Stimulated activated memory B cell treated with anti-CD40 and anti-IgM and Interleukin-4, amounts not matched to agents 10 μg/mL and 1 μg/mL and 100 μg/mL, for 72 hours (primary cell): ENCODE results near the gene OSBPL1A.

ENCODE experiments used
- ATAC-seq: fragments of 150-1000 bp; cut with Tn5 transposase; 2 replicates; pipeline ENCODE4 v1.10.0; 2021
- H3K27ac Mint-ChIP-seq: one replicate; pipeline ENCODE4 v1.8.0; 2022; ENCODE audit warnings: mild to moderate bottlenecking, mixed read lengths
- H3K27me3 Mint-ChIP-seq: one replicate; pipeline ENCODE4 v1.8.0; 2022; ENCODE audit warnings: mixed read lengths
- H3K36me3 Mint-ChIP-seq: one replicate; pipeline ENCODE4 v1.8.0; 2022; ENCODE audit warnings: mixed read lengths
- H3K4me1 Mint-ChIP-seq: one replicate; pipeline ENCODE4 v1.8.0; 2022; ENCODE audit warnings: mixed read lengths
- H3K4me3 Mint-ChIP-seq: one replicate; pipeline ENCODE4 v1.8.0; 2022; ENCODE audit warnings: mild to moderate bottlenecking, moderate library complexity, mixed read lengths
- H3K9me3 Mint-ChIP-seq: one replicate; pipeline ENCODE4 v1.8.0; 2022; ENCODE audit warnings: mixed read lengths

Gene OSBPL1A

GRCh38 chr18:24413148-24413547, 15.5 kb upstream of the OSBPL1A start:
- Mint-ChIP-seq H3K27me3 (peaks cover 56% of the 10 kb centered on the region), H3K27ac (no peak overlapping the region), H3K4me1 (peaks cover 8% of the 10 kb centered on the region), H3K9me3 (no peaks in the 10 kb centered on the region), H3K36me3 (no peaks in the 10 kb centered on the region), H3K4me3 (no peak overlapping the region)
- ATAC-seq: no peak

DNA sequence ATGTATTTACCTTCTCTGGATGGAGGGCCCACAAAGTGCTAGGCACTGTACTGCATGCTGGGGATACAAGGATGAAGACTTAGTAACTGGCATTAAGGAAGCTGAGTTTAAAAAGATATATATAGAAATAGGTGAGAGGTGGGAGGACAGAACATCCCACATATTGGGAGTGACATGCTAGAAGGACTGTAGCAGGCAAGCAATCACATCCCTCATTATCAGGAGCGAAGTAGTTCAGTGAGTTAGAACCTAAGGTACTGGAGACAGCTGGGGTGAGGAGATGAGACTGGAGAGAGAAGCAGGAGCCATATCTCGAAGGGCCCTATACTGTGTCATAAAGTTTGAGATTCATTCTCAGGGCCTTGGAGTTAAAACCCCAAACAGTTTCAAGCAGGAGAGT, 10.9 kb upstream of the OSBPL1A start:
- H3K9me3 Mint-ChIP-seq: no peaks in the 10 kb centered on the region
- H3K4me1 Mint-ChIP-seq: no peaks in the 10 kb centered on the region
- no peak for ATAC-seq
- peaks cover 72% of the 10 kb centered on the region for H3K27me3 Mint-ChIP-seq
- H3K27ac Mint-ChIP-seq: no peak overlapping the region
- no peak overlapping the region for H3K4me3 Mint-ChIP-seq
- H3K36me3 Mint-ChIP-seq: no peaks in the 10 kb centered on the region

DNA sequence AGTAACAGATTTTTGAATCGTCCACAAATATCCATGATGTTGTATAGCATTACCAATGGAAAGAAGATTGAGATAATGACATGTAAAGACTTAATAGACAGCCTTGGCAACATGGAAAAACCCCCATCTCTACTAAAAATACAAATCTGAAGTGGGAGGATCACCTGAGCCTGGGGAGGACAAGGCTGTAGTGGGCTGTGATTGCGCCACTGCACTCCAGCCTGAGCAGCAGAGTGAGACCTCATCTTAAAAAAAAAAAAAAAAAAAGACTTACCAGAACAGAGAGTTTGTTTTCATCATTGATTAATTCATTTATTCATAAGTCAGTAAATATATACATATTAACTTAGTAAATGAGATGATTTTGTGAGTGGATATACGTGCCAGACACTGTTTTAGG, 7.0 kb upstream of the OSBPL1A start:
- Mint-ChIP-seq H3K27ac (no peak overlapping the region), H3K27me3 (peaks cover 69% of the 10 kb centered on the region)

GRCh38 chr18:24403076-24403475, 5.5 kb upstream of the OSBPL1A start:
- no peak for ATAC-seq
- H3K36me3 Mint-ChIP-seq: no peaks in the 10 kb centered on the region
- H3K4me3 Mint-ChIP-seq: no peak overlapping the region
- H3K27me3 Mint-ChIP-seq: peaks cover 66% of the 10 kb centered on the region
- no peak overlapping the region for H3K27ac Mint-ChIP-seq
- H3K4me1 Mint-ChIP-seq: peaks cover 1% of the 10 kb centered on the region
- H3K9me3 Mint-ChIP-seq: no peaks in the 10 kb centered on the region

More for the DNA sequence above, 7.0 kb upstream of the OSBPL1A start:
- Mint-ChIP-seq H3K4me1 (no peaks in the 10 kb centered on the region), H3K36me3 (no peaks in the 10 kb centered on the region), H3K4me3 (no peak overlapping the region), H3K9me3 (no peaks in the 10 kb centered on the region)
- ATAC-seq: no peak

- peak; percentile 69 for ATAC-seq
- peaks cover 66% of the 10 kb centered on the region for H3K27me3 Mint-ChIP-seq
- H3K36me3 Mint-ChIP-seq: no peaks in the 10 kb centered on the region
- H3K4me1 Mint-ChIP-seq: peaks cover 6% of the 10 kb centered on the region
- no peak overlapping the region for H3K4me3 Mint-ChIP-seq
- no peaks in the 10 kb centered on the region for H3K9me3 Mint-ChIP-seq
- H3K27ac Mint-ChIP-seq: no peak overlapping the region
Measured at GRCh38 chr18:24402209-24402785, 4.7 kb upstream of the OSBPL1A start.

DNA sequence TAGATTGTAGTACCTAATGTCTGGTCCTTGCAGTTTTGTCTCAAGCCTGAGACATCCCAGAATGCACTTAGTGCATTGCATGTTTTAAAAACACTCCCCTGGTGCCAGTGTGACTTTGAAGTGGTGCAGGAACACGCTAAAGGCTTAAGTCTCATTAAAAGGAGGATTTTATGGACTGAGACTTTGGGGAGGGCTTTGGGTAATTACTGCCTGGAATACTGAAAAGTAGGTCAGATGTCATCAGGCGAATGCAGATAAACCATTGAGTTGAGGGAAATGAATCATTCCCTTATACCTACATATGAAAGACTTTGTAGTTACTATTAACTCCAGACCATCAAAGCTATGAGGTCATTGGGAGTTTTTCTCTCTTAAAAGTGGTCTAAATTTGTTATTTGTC, 3.0 kb upstream of the OSBPL1A start:
- Mint-ChIP-seq H3K9me3 (no peaks in the 10 kb centered on the region), H3K27me3 (peaks cover 53% of the 10 kb centered on the region), H3K4me1 (peaks cover 6% of the 10 kb centered on the region), H3K36me3 (no peaks in the 10 kb centered on the region), H3K27ac (no peak overlapping the region), H3K4me3 (no peak overlapping the region)
- no peak for ATAC-seq

- no peaks in the 10 kb centered on the region for H3K9me3 Mint-ChIP-seq
- no peak overlapping the region for H3K4me3 Mint-ChIP-seq
- H3K27me3 Mint-ChIP-seq: peaks cover 43% of the 10 kb centered on the region
- no peak for ATAC-seq
- H3K36me3 Mint-ChIP-seq: no peaks in the 10 kb centered on the region
- H3K27ac Mint-ChIP-seq: no peak overlapping the region
- peaks cover 6% of the 10 kb centered on the region for H3K4me1 Mint-ChIP-seq
Measured at GRCh38 chr18:24398540-24398939, 916 bp upstream of the OSBPL1A start.

DNA sequence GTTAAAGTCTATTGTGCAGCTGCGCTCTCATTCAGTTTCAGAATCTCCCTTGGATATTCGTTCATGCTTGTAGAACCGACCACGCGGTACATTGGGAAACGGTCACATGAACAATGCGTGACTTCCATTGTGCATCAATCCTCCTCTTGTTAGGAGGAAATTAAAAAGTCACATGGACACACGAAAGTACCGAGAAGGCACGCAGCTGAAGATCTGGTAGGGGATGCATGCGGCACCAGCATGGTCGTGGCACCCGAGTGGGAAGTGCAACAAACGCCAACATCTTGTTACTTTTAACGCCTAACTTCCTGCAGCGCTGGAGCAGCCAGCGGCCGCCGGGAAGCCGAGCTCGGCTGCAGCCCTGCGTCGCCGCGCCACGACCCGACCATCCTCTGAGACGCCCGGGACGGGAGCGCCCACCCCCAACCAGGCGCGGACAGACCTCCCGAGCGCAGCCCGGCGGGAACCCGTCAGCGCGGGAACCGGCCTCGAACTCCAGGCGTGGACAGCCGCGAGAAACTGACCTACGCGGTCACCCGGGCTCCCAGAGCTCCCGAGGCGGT, 412 bp downstream of the OSBPL1A start:
- Mint-ChIP-seq H3K9me3 (no peaks in the 10 kb centered on the region), H3K36me3 (no peaks in the 10 kb centered on the region), H3K27ac (no peak overlapping the region), H3K4me1 (peaks cover 6% of the 10 kb centered on the region), H3K4me3 (peak overlapping the region; percentile 91), H3K27me3 (peaks cover 30% of the 10 kb centered on the region)
- ATAC-seq: peak; percentile 31

DNA sequence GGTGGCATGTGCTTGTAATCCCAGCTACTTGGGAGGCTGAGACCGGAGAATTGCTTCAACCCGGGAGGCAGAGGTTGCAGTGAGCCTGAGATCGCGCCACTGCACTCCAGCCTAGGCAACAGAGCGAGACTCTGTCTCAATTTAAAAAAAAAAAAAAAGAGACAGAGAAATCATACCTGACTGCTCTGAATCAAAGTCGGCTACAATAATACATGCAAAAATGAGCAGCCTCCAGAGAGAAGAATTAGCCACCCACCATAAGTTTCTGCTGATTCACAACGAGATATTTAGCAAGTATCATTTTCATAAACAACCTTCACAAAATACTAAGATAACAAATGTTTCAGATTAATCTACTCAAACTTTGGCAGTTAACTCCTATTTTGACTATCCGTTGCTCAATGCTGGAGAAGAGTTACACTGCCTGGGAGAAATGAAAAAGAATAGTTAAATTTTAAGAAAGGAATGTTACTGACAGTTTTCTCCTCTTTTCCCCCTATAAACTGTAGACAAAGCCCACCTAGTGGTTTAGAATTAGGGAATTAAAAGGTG, 1.5 kb downstream of the OSBPL1A start:
- Mint-ChIP-seq H3K4me1 (peaks cover 6% of the 10 kb centered on the region), H3K36me3 (no peaks in the 10 kb centered on the region), H3K4me3 (no peak overlapping the region), H3K27ac (no peak overlapping the region), H3K27me3 (peaks cover 24% of the 10 kb centered on the region), H3K9me3 (no peaks in the 10 kb centered on the region)
- ATAC-seq: no peak

DNA sequence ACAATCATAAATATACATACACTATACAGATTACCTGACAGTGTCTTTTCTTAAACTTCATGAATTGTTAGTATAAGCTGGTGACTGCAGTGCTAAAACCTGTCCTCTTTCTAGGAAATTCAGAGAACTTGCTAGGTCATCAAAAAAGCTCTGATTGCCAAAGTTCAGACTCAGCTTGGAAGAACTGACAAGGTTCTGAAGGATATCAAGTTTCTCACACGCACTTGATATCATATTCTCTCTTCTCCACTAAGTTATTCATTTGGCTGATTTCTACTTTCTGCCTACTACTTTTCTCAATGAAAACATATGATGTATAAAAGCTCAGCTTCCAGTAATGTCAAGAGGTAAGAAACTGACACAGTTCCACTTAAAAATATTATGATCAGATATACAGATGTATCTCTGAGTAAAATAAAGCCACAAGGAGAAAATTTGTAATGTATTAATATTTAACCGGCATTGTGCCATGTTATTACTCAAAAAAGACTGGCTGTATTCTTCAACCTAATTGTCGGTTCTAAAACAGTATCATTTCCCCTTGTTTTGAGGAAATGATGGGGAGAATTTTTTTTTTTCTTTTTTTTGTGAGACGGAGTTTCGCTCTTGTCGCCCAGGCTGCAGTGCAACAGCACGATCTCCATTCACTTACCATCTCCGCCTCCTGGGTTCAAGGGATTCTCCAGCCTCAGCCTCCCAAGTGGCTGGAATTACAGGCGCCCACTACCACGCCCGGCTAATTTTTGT, 2.4 kb downstream of the OSBPL1A start:
- no peak overlapping the region for H3K27ac Mint-ChIP-seq
- H3K27me3 Mint-ChIP-seq: peaks cover 24% of the 10 kb centered on the region
- H3K4me1 Mint-ChIP-seq: peaks cover 6% of the 10 kb centered on the region
- no peaks in the 10 kb centered on the region for H3K9me3 Mint-ChIP-seq
- H3K36me3 Mint-ChIP-seq: no peaks in the 10 kb centered on the region
- ATAC-seq: no peak
- no peak overlapping the region for H3K4me3 Mint-ChIP-seq

DNA sequence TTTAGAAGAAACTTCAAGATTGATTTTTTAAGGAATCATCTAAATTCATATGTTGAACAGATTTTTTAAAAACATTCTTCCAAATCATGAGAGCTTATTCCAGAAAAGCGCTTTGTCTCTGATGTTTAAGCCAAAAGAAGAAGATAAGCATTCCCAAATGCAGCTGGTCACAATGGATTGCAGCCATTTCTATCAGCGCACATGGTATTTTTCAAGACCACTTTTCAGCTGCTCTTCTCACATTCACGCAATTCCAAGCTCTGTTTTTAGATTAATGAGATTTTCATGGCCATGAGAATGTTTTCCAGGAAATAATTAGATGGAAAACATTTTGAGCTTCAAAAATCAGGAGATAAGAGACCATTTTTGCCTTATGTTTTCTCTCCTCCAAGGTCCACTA, 8.7 kb downstream of the OSBPL1A start:
- Mint-ChIP-seq H3K9me3 (no peaks in the 10 kb centered on the region), H3K36me3 (no peaks in the 10 kb centered on the region), H3K4me3 (no peak overlapping the region), H3K27ac (no peak overlapping the region), H3K4me1 (no peaks in the 10 kb centered on the region), H3K27me3 (peaks cover 17% of the 10 kb centered on the region)
- no peak for ATAC-seq

DNA sequence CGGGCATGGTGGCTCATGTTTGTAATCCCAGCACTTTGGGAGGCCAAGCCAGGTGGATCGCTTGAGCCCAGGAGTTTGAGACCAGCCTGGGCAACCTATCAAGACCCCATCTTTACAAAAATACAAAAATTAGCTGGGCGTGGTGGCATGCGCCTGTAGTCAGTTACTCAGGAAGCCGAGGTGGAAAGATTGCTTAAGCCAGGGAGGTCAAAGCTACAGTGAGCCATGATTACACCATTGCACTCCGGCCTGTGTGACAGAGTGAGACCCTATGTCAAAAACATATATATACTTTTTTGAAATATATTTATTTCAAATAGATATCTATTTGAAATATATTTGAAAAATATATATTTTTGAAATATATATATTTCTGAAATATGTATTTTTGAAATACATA, 10.9 kb downstream of the OSBPL1A start:
- Mint-ChIP-seq H3K36me3 (no peaks in the 10 kb centered on the region), H3K27ac (no peak overlapping the region), H3K27me3 (peaks cover 23% of the 10 kb centered on the region), H3K9me3 (no peaks in the 10 kb centered on the region), H3K4me1 (no peaks in the 10 kb centered on the region), H3K4me3 (no peak overlapping the region)
- no peak for ATAC-seq

DNA sequence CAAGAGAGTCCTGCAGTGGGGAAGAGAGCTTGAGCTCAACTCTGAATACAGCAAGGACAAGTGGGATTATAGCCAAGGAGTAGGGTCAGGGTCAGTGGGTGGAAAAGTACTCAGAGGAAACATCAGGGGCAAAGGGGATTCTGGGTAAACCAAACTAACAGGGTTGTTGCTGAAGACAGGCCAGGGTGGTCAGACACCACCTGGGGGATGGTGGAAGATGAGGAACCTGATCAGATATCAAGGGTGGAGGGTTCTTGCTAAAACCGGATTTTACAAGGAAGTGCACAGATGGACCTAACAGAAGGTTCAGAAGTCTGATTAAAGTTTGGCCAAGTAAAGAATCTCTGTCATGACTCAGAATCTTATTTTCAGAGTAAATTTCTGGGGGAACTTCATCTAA, 16.5 kb downstream of the OSBPL1A start:
- Mint-ChIP-seq H3K27me3 (peaks cover 40% of the 10 kb centered on the region), H3K4me3 (no peak overlapping the region), H3K36me3 (no peaks in the 10 kb centered on the region), H3K9me3 (no peaks in the 10 kb centered on the region), H3K27ac (no peak overlapping the region), H3K4me1 (no peaks in the 10 kb centered on the region)
- ATAC-seq: no peak

DNA sequence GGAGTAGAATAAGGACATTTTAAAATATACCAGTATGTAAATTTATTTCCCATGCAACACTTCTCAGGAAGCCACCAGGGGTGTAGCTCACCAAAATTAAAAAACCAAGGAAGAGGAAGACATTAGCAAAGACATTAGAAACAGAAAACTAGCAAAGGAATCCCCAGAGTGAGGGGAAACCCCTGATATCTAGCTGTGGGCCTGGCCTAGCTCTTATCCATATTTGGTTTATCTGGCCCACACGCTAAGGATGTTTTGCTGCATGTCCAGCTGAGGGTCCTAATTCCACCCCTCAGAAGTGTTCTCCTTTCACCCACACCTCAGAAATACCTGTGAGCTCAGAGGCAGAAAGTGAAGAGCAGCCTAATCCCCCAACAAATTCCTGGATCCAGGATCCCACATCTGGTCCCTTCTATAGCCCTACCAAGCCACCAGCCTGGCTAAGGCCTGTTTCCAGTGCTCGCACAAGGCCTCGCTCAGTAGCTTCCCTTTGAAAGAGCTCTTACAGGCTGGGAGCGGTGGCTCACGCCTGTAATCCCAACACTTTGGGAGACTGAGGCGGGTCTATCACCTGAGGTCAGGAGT, 17.4 kb downstream of the OSBPL1A start:
- H3K27me3 Mint-ChIP-seq: peaks cover 32% of the 10 kb centered on the region
- no peaks in the 10 kb centered on the region for H3K36me3 Mint-ChIP-seq
- peak; percentile 51 for ATAC-seq
- H3K4me3 Mint-ChIP-seq: no peak overlapping the region
- H3K4me1 Mint-ChIP-seq: no peaks in the 10 kb centered on the region
- no peaks in the 10 kb centered on the region for H3K9me3 Mint-ChIP-seq
- no peak overlapping the region for H3K27ac Mint-ChIP-seq

DNA sequence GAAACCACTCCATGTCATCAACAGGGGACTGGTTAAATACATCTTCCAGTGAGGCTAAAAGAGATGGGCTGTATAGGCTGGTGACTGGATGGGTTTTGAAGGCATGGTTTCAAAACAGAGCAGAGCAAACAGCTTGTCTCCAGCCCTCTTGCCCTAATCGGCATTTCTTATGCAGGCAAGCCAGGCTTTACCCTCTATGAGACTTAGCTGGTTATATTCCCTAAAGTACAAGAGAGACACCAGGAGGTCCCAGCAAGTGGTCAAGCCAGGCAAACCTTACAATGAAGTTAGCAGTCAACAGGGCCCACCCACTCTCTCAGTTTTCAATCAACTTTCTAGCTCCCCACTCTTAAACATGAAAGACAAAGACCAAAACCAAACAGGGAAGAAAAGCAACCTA, 19.0 kb downstream of the OSBPL1A start:
- H3K27me3 Mint-ChIP-seq: peaks cover 21% of the 10 kb centered on the region

More for the DNA sequence above, 19.0 kb downstream of the OSBPL1A start:
- Mint-ChIP-seq H3K36me3 (no peaks in the 10 kb centered on the region), H3K9me3 (no peaks in the 10 kb centered on the region), H3K4me3 (no peak overlapping the region), H3K4me1 (no peaks in the 10 kb centered on the region), H3K27ac (no peak overlapping the region)
- ATAC-seq: no peak
